PC-3 (cell line): ENCODE measurements around the gene WDR76. TPM values are rescaled to one million over a fixed set of nuclear protein-coding genes. Genes with fewer than 3 reads are reported as not detected.

Experiments used
- ATAC-seq: fragments of 200-7000 bp; cut with Tn5 transposase; 2 replicates; pipeline ENCODE4 v1.9.1; 2020; ENCODE audit warnings: mild to moderate bottlenecking, moderate library complexity
- BruUV-seq: library from RNA; stranded (reverse); fragments of 400-500 nt; replicated peaks from 2 replicates; lab custom pipeline; 2021; lab: Mats Ljungman, UMichigan
- CTCF ChIA-PET: fragments of 300-600 bp; sonication (Branson Sonifier 250); formaldehyde crosslinking; loops from one replicate; lab custom pipeline; 2022; ENCODE audit warnings: antibody characterized with exemption; lab: Charles Lee
- POLR2A ChIA-PET: fragments of 300-600 bp; sonication (Branson Sonifier 250); formaldehyde crosslinking; loops from one replicate; lab custom pipeline; 2022; ENCODE audit warnings: antibody characterized with exemption; ENCODE audit not compliant: unreplicated experiment; lab: Charles Lee
- DNase-seq: peaks from one replicate; pipeline ENCODE4 v3.0.0-alpha.2; 2015
- H2AFZ ChIP-seq: fragments of 300-600 bp; sonication (generic); 2 replicates; pipeline ENCODE4 v1.6.0; 2016; ENCODE audit warnings: antibody characterized with exemption, low read length
- H3F3A ChIP-seq: fragments of 300-600 bp; sonication (generic); one replicate; pipeline ENCODE4 v1.6.0; 2017; ENCODE audit warnings: antibody characterized with exemption, low read length, control low read depth, mild to moderate bottlenecking; ENCODE audit not compliant: unreplicated experiment
- H3K27ac ChIP-seq: fragments of 300-600 bp; sonication (generic); 2 replicates; pipeline ENCODE4 v1.5.1; 2016; ENCODE audit warnings: mild to moderate bottlenecking, low read length
- H3K27me3 ChIP-seq: fragments of 300-600 bp; sonication (generic); 2 replicates; pipeline ENCODE4 v1.6.1; 2016; ENCODE audit warnings: low read length, mixed read lengths
- H3K36me3 ChIP-seq: fragments of 300-600 bp; sonication (generic); 2 replicates; pipeline ENCODE4 v1.6.1; 2016; ENCODE audit warnings: low read depth, mixed run types, low read length, mixed read lengths
- H3K4me1 ChIP-seq: fragments of 300-600 bp; sonication (generic); 2 replicates; pipeline ENCODE4 v1.5.1; 2016; ENCODE audit warnings: low read length; ENCODE audit not compliant: insufficient read depth
- H3K4me2 ChIP-seq: fragments of 300-600 bp; sonication (generic); 2 replicates; pipeline ENCODE4 v1.6.0; 2016; ENCODE audit warnings: low read length
- H3K4me3 ChIP-seq: fragments of 300-600 bp; sonication (generic); 2 replicates; pipeline ENCODE4 v1.5.1; 2016; ENCODE audit warnings: mild to moderate bottlenecking, low read length, mixed read lengths
- H3K79me2 ChIP-seq: fragments of 300-600 bp; sonication (generic); 2 replicates; pipeline ENCODE4 v1.6.1; 2017; ENCODE audit warnings: low read length, mixed read lengths
- H3K9ac ChIP-seq: fragments of 300-600 bp; sonication (generic); 2 replicates; pipeline ENCODE4 v1.6.0; 2016; ENCODE audit warnings: mild to moderate bottlenecking, low read length
- H3K9me2 ChIP-seq: fragments of 300-600 bp; sonication (generic); replicated peaks from 2 replicates; pipeline ENCODE4 v1.6.1; 2016; ENCODE audit warnings: mixed run types, low read length, mixed read lengths
- H3K9me3 ChIP-seq: fragments of 300-600 bp; sonication (generic); 2 replicates; pipeline ENCODE4 v1.6.1; 2016; ENCODE audit warnings: low read length, mixed read lengths
- H4K20me1 ChIP-seq: fragments of 300-600 bp; sonication (generic); 2 replicates; pipeline ENCODE4 v1.6.1; 2016; ENCODE audit warnings: low read length, mixed read lengths
- CTCF ChIP-seq: fragments of 300-600 bp; sonication (generic); conservative IDR thresholded peaks from 2 replicates; pipeline ENCODE4 v1.5.1; 2017; ENCODE audit warnings: antibody characterized with exemption, low read depth, mild to moderate bottlenecking, low read length
- EZH2 ChIP-seq: fragments of 300-600 bp; sonication (generic); IDR thresholded peaks from one replicate; pipeline ENCODE4 v1.6.1; 2017; ENCODE audit warnings: antibody characterized with exemption, mild to moderate bottlenecking, low read length; ENCODE audit not compliant: unreplicated experiment
- EZH2phosphoT487 ChIP-seq: fragments of 300-600 bp; sonication (generic); IDR thresholded peaks from 2 replicates; pipeline ENCODE4 v1.6.1; 2018; ENCODE audit warnings: mild to moderate bottlenecking, antibody characterized with exemption, low read length, borderline replicate concordance
- intact Hi-C: fragments of 100-400 bp; cut with micrococcal nuclease; formaldehyde crosslinking; loops from 2 replicates; pipeline ENCODE4 v1.9.0; 2023
- total RNA-seq: library from RNA; depleted of rRNA; stranded (reverse); fragments of >200 nt; gene quantifications from 2 replicates; pipeline ENCODE4 v1.2.3, GENCODE V29; 2014

Gene WDR76
- total RNA-seq, 1 experiment from 2014 or later = 29.0 TPM

- no peaks in the 10 kb centered on the region for H3K79me2 ChIP-seq
- no peak overlapping the region for H3K4me2 ChIP-seq
- peaks cover 38% of the 10 kb centered on the region for H3K4me1 ChIP-seq
- CTCF ChIA-PET = no interaction called here
- no peak overlapping the region for H2AFZ ChIP-seq
- H3K27ac ChIP-seq = peak overlapping the region; percentile 75
- DNase-seq (no peak), ATAC-seq (no peak)
- no peaks in the 10 kb centered on the region for H3K9me2 ChIP-seq
- H3K27me3 ChIP-seq = no peaks in the 10 kb centered on the region
- no peaks in the 10 kb centered on the region for H3K36me3 ChIP-seq
- no peak for TF ChIP-seq CTCF
- no peak for TF ChIP-seq EZH2phosphoT487
- no peak for TF ChIP-seq EZH2
- intact Hi-C loops = loop anchor here (5.0 kb wide), 1 partner anchor 240 kb away; no protein-coding TSS in a partner anchor
- H3K4me3 ChIP-seq = no peak overlapping the region
- H4K20me1 ChIP-seq = no peaks in the 10 kb centered on the region
- H3F3A ChIP-seq = no peaks in the 10 kb centered on the region
- no peak overlapping the region for H3K9ac ChIP-seq
- POLR2A ChIA-PET = interaction anchor here (0.6 kb wide), 1 partner anchor 319 kb away, joined by 4 read pairs; no protein-coding TSS in a partner anchor
- H3K9me3 ChIP-seq = no peaks in the 10 kb centered on the region
- no TSS peak for BruUV-seq
These were observed 85.4 kb downstream of the WDR76 start for GRCh38 chr15:43912208-43912607.

GRCh38 chr15:43913026-43913780 lies 86.4 kb downstream of the WDR76 start:
- ChIA-PET CTCF (interaction anchor here (0.5 to 0.9 kb wide), 3 partner anchors 9 to 651 kb away, joined by 3 read pairs; no protein-coding TSS in a partner anchor), POLR2A (interaction anchor here (0.5 kb wide), 1 partner anchor 252 kb away, joined by 3 read pairs; no protein-coding TSS in a partner anchor)
- intact Hi-C loops = loop anchor here (5.0 kb wide), 1 partner anchor 239 kb away; no protein-coding TSS in a partner anchor
- no peaks in the 10 kb centered on the region for H3K79me2 ChIP-seq
- peak overlapping the region; percentile 1; the same call in 1 of the 2 replicates for H3K9ac ChIP-seq
- H3K4me2 ChIP-seq = peak overlapping the region; percentile 21
- H2AFZ ChIP-seq = no peak overlapping the region
- ATAC-seq (peak; percentile 87), DNase-seq (peak; percentile 96)
- peak overlapping the region; percentile 75 for H3K27ac ChIP-seq
- H3K9me3 ChIP-seq = no peaks in the 10 kb centered on the region
- H3K4me1 ChIP-seq = peaks cover 38% of the 10 kb centered on the region
- H3K9me2 ChIP-seq = no peaks in the 10 kb centered on the region
- H3K4me3 ChIP-seq = no peak overlapping the region
- no peaks in the 10 kb centered on the region for H4K20me1 ChIP-seq
- H3K27me3 ChIP-seq = no peaks in the 10 kb centered on the region
- BruUV-seq = no TSS peak
- H3F3A ChIP-seq = no peaks in the 10 kb centered on the region
- no peak for TF ChIP-seq EZH2phosphoT487
- TF ChIP-seq EZH2 = no peak
- TF ChIP-seq CTCF = no peak
- H3K36me3 ChIP-seq = no peaks in the 10 kb centered on the region

GRCh38 chr15:43913941-43914340 lies 87.1 kb downstream of the WDR76 start:
- ATAC-seq = no peak
- no TSS peak for BruUV-seq
- POLR2A ChIA-PET = no interaction called here

More at GRCh38 chr15:43913941-43914340, 87.1 kb downstream of the WDR76 start:
- H4K20me1 ChIP-seq = no peaks in the 10 kb centered on the region
- no peaks in the 10 kb centered on the region for H3K9me3 ChIP-seq
- H3K27me3 ChIP-seq = no peaks in the 10 kb centered on the region
- no peak for TF ChIP-seq CTCF
- H3K79me2 ChIP-seq = no peaks in the 10 kb centered on the region
- H3K4me3 ChIP-seq = no peak overlapping the region
- H3K9me2 ChIP-seq = no peaks in the 10 kb centered on the region
- no peak for DNase-seq
- H3F3A ChIP-seq = no peaks in the 10 kb centered on the region
- intact Hi-C loops = loop anchor here (5.0 kb wide), 1 partner anchor 238 kb away; no protein-coding TSS in a partner anchor
- no peak overlapping the region for H2AFZ ChIP-seq
- peak overlapping the region; percentile 60 for H3K27ac ChIP-seq
- H3K4me1 ChIP-seq = peaks cover 38% of the 10 kb centered on the region
- peak overlapping the region; percentile 21; the same call in 1 of the 2 replicates for H3K4me2 ChIP-seq
- H3K36me3 ChIP-seq = no peaks in the 10 kb centered on the region
- CTCF ChIA-PET = interaction anchor here (0.5 kb wide), 1 partner anchor 316 kb away, joined by 7 read pairs; no protein-coding TSS in a partner anchor
- H3K9ac ChIP-seq = peak overlapping the region; percentile 1; the same call in 1 of the 2 replicates
